GM19372 (cell line): ENCODE results near the gene VDAC2.

ENCODE experiments used
- ATAC-seq: cut with Tn5 transposase; IDR thresholded peaks from one replicate; pipeline ENCODE4 v1.9.1; 2021; ENCODE audit warnings: mild to moderate bottlenecking, low read depth, moderate library complexity; ENCODE audit not compliant: unreplicated experiment

The VDAC2 gene

GRCh38 chr10:75228278-75228677 is 17.7 kb downstream of the VDAC2 start:
- no peak for ATAC-seq

- ATAC-seq: no peak
Measured at GRCh38 chr10:75228834-75229233, 18.2 kb downstream of the VDAC2 start.

- ATAC-seq: no peak
Measured at GRCh38 chr10:75229971-75230370, 19.4 kb downstream of the VDAC2 start.

GRCh38 chr10:75230600-75231038 is 20.0 kb downstream of the VDAC2 start:
- no peak for ATAC-seq

GRCh38 chr10:75231672-75232581 is 21.3 kb downstream of the VDAC2 start:
- no peak for ATAC-seq

- ATAC-seq: no peak
Measured at GRCh38 chr10:75233444-75234016, 22.9 kb downstream of the VDAC2 start.

GRCh38 chr10:75234017-75234682 is 23.6 kb downstream of the VDAC2 start:
- ATAC-seq: peak; percentile 49

GRCh38 chr10:75234683-75235374 is 24.2 kb downstream of the VDAC2 start:
- ATAC-seq: peak; percentile 1

- peak; percentile 63 for ATAC-seq
Measured at GRCh38 chr10:75235375-75236177, 25.0 kb downstream of the VDAC2 start, which contains the start of gene COMTD1. Gene COMTD1 (minus strand): TSS chr10:75235957. CDS start chr10:75235928, 29 bp downstream.

- no peak for ATAC-seq
Measured at GRCh38 chr10:75236178-75236825, 25.7 kb downstream of the VDAC2 start.

- no peak for ATAC-seq
Measured at GRCh38 chr10:75238182-75239095, 27.8 kb downstream of the VDAC2 start.

- no peak for ATAC-seq
Measured at GRCh38 chr10:75239096-75239790, 28.6 kb downstream of the VDAC2 start.

GRCh38 chr10:75240329-75241076 is 29.9 kb downstream of the VDAC2 start:
- no peak for ATAC-seq

GRCh38 chr10:75243426-75243825 is 32.8 kb downstream of the VDAC2 start:
- no peak for ATAC-seq

GRCh38 chr10:75244487-75245353 is 34.1 kb downstream of the VDAC2 start:
- ATAC-seq: no peak
